Measurements from ENCODE around the gene CAV1. TPM values are rescaled to one million over a fixed set of nuclear protein-coding genes. Genes with fewer than 3 reads are reported as not detected.

The CAV1 gene
- total and polyA plus RNA-seq, 2 of the 13 experiments (the other 11 are each of a cell fraction or from before 2014, with no cell fraction given), result 0.40 TPM; not detected in 1

DNA sequence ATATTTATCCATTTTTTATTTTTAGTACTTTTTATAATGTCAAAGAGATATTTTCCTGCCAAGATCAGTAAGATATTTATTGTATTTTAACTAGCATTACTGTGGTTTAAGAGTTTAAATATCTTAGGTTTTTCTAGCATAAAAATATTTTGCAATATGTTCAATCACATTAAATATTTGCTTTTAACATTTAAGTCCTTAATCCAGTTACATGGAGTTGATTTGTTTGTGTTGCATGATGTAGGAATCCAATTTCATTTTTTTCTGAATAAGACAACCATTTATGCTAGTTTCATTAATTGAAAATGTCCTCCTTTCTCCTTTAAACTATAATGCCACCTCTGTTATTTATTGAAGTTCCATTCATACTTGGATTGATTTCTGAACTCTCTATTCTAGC lies 41.8 kb downstream of the CAV1 start:
- CTCF ChIA-PET (ENCODE audit: low intra/inter-chr PET ratio, low total read pairs), result no interaction called here
- no peak overlapping the region for H3K4me2 ChIP-seq (ENCODE audit: low read depth, low read length)
- H2AFZ ChIP-seq (ENCODE audit: low read length), result no peak overlapping the region
- H3K9ac ChIP-seq (ENCODE audit: insufficient read depth, low read depth, low read length), result no peak overlapping the region
- no peak overlapping the region for H3K4me3 ChIP-seq (replicated peaks in 1 of 3; ENCODE audit: insufficient read depth in 1 of 3, low read depth in 2 of 3, low read length in 3 of 3)
- no peaks in the 10 kb centered on the region for H3K27me3 ChIP-seq (ENCODE audit: control insufficient read depth in 1 of 2, insufficient read depth in 2 of 2, low read length in 2 of 2)
- intact Hi-C loops (cut with micrococcal nuclease; ENCODE audit: unreplicated experiment), result no loop called here
- FAIRE-seq (no peak), DNase-seq (ENCODE audit: low spot score) (no peak), ATAC-seq (no peak)
- in situ Hi-C loops (cut with HindIII; ENCODE audit: extremely low pct_ligation_motif_present, low pct_unique_long_range_greater_than_20kb), result no loop called here
- H3K79me2 ChIP-seq (ENCODE audit: insufficient read depth, low read length), result no peaks in the 10 kb centered on the region
- no peak overlapping the region for H3K27ac ChIP-seq (ENCODE audit: extremely low read length, insufficient read depth, low read length)
- H3K36me3 ChIP-seq (replicated peaks in 1 of 2; ENCODE audit: control insufficient read depth in 1 of 2, insufficient read depth in 2 of 2, low read length in 2 of 2), result no peaks in the 10 kb centered on the region
- TF ChIP-seq NFKBIZ (CRISPR knock-in tag; IDR thresholded peaks at IDR 0.05) (no peak), ZFY (CRISPR knock-in tag; IDR thresholded peaks at IDR 0.05) (no peak), SKI (IDR thresholded peaks at IDR 0.05; ENCODE audit: partially characterized antibody) (no peak), ZFP36L2 (CRISPR knock-in tag; IDR thresholded peaks at IDR 0.05) (no peak), TBX3 (IDR thresholded peaks at IDR 0.05; ENCODE audit: borderline replicate concordance) (no peak), ZNF235 (CRISPR knock-in tag; IDR thresholded peaks at IDR 0.05; ENCODE audit: borderline replicate concordance) (no peak), NFE2 (CRISPR knock-in tag; IDR thresholded peaks at IDR 0.05) (no peak), IKZF1 (IDR thresholded peaks at IDR 0.05) (no peak), ZFP41 (CRISPR knock-in tag; IDR thresholded peaks at IDR 0.05; ENCODE audit: borderline replicate concordance) (no peak)
- TF ChIP-seq, protein P1, sequence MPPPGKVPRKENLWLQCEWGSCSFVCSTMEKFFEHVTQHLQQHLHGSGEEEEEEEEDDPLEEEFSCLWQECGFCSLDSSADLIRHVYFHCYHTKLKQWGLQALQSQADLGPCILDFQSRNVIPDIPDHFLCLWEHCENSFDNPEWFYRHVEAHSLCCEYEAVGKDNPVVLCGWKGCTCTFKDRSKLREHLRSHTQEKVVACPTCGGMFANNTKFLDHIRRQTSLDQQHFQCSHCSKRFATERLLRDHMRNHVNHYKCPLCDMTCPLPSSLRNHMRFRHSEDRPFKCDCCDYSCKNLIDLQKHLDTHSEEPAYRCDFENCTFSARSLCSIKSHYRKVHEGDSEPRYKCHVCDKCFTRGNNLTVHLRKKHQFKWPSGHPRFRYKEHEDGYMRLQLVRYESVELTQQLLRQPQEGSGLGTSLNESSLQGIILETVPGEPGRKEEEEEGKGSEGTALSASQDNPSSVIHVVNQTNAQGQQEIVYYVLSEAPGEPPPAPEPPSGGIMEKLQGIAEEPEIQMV (CRISPR knock-in tag; IDR thresholded peaks at IDR 0.05; ENCODE audit: low read depth), result no peak
- TF ChIP-seq, protein P2, sequence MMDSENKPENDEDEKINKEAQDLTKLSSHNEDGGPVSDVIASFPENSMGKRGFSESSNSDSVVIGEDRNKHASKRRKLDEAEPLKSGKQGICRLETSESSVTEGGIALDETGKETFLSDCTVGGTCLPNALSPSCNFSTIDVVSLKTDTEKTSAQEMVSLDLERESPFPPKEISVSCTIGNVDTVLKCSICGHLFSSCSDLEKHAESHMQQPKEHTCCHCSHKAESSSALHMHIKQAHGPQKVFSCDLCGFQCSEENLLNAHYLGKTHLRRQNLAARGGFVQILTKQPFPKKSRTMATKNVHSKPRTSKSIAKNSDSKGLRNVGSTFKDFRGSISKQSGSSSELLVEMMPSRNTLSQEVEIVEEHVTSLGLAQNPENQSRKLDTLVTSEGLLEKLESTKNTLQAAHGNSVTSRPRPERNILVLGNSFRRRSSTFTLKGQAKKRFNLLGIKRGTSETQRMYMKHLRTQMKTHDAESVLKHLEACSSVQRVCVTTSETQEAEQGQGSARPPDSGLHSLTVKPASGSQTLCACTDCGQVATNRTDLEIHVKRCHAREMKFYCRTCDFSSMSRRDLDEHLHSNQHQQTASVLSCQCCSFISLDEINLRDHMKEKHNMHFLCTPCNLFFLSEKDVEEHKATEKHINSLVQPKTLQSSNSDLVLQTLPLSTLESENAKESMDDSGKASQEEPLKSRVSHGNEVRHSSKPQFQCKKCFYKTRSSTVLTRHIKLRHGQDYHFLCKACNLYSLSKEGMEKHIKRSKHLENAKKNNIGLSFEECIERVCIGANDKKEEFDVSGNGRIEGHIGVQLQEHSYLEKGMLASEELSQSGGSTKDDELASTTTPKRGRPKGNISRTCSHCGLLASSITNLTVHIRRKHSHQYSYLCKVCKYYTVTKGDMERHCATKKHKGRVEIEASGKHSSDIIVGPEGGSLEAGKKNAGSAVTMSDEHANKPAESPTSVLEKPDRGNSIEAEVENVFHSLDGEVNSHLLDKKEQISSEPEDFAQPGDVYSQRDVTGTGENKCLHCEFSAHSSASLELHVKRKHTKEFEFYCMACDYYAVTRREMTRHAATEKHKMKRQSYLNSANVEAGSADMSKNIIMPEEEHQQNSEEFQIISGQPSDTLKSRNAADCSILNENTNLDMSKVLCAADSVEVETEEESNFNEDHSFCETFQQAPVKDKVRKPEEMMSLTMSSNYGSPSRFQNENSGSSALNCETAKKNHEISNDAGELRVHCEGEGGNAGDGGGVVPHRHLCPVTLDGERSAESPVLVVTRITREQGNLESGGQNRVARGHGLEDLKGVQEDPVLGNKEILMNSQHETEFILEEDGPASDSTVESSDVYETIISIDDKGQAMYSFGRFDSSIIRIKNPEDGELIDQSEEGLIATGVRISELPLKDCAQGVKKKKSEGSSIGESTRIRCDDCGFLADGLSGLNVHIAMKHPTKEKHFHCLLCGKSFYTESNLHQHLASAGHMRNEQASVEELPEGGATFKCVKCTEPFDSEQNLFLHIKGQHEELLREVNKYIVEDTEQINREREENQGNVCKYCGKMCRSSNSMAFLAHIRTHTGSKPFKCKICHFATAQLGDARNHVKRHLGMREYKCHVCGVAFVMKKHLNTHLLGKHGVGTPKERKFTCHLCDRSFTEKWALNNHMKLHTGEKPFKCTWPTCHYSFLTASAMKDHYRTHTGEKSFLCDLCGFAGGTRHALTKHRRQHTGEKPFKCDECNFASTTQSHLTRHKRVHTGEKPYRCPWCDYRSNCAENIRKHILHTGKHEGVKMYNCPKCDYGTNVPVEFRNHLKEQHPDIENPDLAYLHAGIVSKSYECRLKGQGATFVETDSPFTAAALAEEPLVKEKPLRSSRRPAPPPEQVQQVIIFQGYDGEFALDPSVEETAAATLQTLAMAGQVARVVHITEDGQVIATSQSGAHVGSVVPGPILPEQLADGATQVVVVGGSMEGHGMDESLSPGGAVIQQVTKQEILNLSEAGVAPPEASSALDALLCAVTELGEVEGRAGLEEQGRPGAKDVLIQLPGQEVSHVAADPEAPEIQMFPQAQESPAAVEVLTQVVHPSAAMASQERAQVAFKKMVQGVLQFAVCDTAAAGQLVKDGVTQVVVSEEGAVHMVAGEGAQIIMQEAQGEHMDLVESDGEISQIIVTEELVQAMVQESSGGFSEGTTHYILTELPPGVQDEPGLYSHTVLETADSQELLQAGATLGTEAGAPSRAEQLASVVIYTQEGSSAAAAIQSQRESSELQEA (CRISPR knock-in tag; IDR thresholded peaks at IDR 0.05; ENCODE audit: not compliant biosample characterization), result no peak
- H3K4me1 ChIP-seq (ENCODE audit: insufficient read depth, low read length), result no peaks in the 10 kb centered on the region
- H4K20me1 ChIP-seq (ENCODE audit: insufficient read depth, low read length), result no peaks in the 10 kb centered on the region
- H3K9me3 ChIP-seq (ENCODE audit: low read length), result no peaks in the 10 kb centered on the region
- no TSS peak for BruUV-seq (replicated peaks)
- POLR2A ChIA-PET, result no interaction called here

Measured in HepG2 (cell line).